H1 (cell line): ENCODE results near the gene ZNF888. TPM values are rescaled to one million over a fixed set of nuclear protein-coding genes. Genes with fewer than 3 reads are reported as not detected.

Source experiments
- BCL11A ChIP-seq, 2 experiments: IDR thresholded peaks; one replicate each; pipeline ENCODE4 v1.6.1; 2011; ENCODE audit warnings: low read depth in 2 of 2, low read length in 2 of 2, mild to moderate bottlenecking in 2 of 2
- BRCA1 ChIP-seq: IDR thresholded peaks from 2 replicates; pipeline ENCODE4 v1.6.1; 2012; ENCODE audit warnings: low read depth, low read length, improper control_type of control experiment
- CBX8 ChIP-seq: fragments of 300-800, 300-1000 bp; sonication (generic); IDR thresholded peaks from 2 replicates; pipeline ENCODE4 v1.7.1; 2016; ENCODE audit warnings: low read depth, low read length, borderline replicate concordance
- CHD1 ChIP-seq: IDR thresholded peaks from 2 replicates; pipeline ENCODE4 v1.6.1; 2012; ENCODE audit warnings: low read depth, low read length, improper control_type of control experiment
- CREB1 ChIP-seq: IDR thresholded peaks from 2 replicates; pipeline ENCODE4 v1.6.1; 2012; ENCODE audit warnings: inconsistent platforms
- GTF2F1 ChIP-seq: IDR thresholded peaks from 2 replicates; pipeline ENCODE4 v1.6.1; 2012; ENCODE audit warnings: low read depth, low read length, improper control_type of control experiment, borderline replicate concordance
- KDM5A ChIP-seq: fragments of 200-600 bp; IDR thresholded peaks from 2 replicates; pipeline ENCODE4 v1.7.1; 2012; ENCODE audit warnings: mild to moderate bottlenecking, low read length, inconsistent platforms, mixed read lengths
- SIN3A ChIP-seq, 2 experiments: IDR thresholded peaks in 1 of 2; conservative IDR thresholded peaks in 1 of 2; 2 replicates each; pipeline ENCODE4 v1.6.1; 2011 to 2012; ENCODE audit warnings: low read length in 2 of 2, improper control_type of control experiment in 1 of 2, low read depth in 1 of 2, mild to moderate bottlenecking in 1 of 2
- SRF ChIP-seq: IDR thresholded peaks from 2 replicates; pipeline ENCODE4 v1.6.1; 2011; ENCODE audit warnings: mild to moderate bottlenecking, low read depth, low read length, moderate library complexity
- SUZ12 ChIP-seq: fragments of 200-600 bp; sonication (generic); IDR thresholded peaks from 2 replicates; pipeline ENCODE4 v1.6.1; 2012; ENCODE audit warnings: mild to moderate bottlenecking, inconsistent platforms, low read length, moderate library complexity, mixed read lengths
- TAF1 ChIP-seq: IDR thresholded peaks from 2 replicates; pipeline ENCODE4 v1.6.1; 2011; ENCODE audit warnings: mild to moderate bottlenecking, low read depth, low read length
- TCF12 ChIP-seq: IDR thresholded peaks from 2 replicates; pipeline ENCODE4 v1.6.1; 2011; ENCODE audit warnings: low read depth, mild to moderate bottlenecking, low read length
- polyA plus RNA-seq, 7 experiments: library from polyadenylated mRNA; depleted of rRNA in 3 of 7; stranded (reverse) in 5 of 7; unstranded in 2 of 7; fragments of >200 nt in 5 of 7; fragments of 200-250 nt in 2 of 7; gene quantifications; 1 replicate in 5 of 7; 2 replicates in 1 of 7; 4 replicates in 1 of 7; pipeline versions ENCODE4 v1.2.1 to v1.2.3, GENCODE V29; 2011 to 2013; ENCODE audit warnings: missing spikeins in 2 of 7, mixed read lengths in 2 of 7
- total RNA-seq: library from RNA; stranded (reverse); fragmentation: NEBNext Ultra II Directional; extraction: Animal tissue kit (Norgen Biotek cat#: 25700); gene quantifications from 2 replicates; pipeline ENCODE4 v1.2.1, GENCODE V29; 2021
- TF ChIP-seq, protein P1 (sequence below): fragments of 300-600 bp; sonication (generic); IDR thresholded peaks from 2 replicates; pipeline ENCODE4 v1.7.1; 2012; ENCODE audit warnings: low read length, moderate library complexity, mild to moderate bottlenecking, inconsistent platforms; ENCODE audit not compliant: insufficient replicate concordance

Gene ZNF888
- total and polyA plus RNA-seq, 2 of the 8 experiments (the other 6 are each of a cell fraction or from before 2014, with no cell fraction given) = 1.1 to 8.6 TPM

DNA sequence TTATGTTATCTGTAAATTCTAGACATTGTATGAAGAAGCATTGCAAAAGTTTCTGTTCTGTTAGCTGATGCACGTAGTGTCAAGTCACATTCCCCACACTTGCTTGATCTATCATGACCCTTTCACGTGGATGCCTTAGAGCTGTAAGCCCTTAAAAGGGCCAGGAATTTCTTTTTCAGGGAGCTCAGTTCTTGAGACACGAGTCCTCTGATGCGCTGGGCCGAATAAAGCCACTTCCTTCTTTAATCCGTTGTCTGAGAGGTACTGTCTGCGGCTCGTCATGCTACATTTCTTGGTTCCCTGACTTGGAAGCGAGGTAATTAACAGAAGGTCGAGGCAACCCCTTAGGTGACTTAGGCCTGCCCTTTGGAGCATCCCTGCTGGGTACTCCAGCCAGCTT lies 33.7 kb upstream of the ZNF888 start (continued):
- TF ChIP-seq, protein P1, sequence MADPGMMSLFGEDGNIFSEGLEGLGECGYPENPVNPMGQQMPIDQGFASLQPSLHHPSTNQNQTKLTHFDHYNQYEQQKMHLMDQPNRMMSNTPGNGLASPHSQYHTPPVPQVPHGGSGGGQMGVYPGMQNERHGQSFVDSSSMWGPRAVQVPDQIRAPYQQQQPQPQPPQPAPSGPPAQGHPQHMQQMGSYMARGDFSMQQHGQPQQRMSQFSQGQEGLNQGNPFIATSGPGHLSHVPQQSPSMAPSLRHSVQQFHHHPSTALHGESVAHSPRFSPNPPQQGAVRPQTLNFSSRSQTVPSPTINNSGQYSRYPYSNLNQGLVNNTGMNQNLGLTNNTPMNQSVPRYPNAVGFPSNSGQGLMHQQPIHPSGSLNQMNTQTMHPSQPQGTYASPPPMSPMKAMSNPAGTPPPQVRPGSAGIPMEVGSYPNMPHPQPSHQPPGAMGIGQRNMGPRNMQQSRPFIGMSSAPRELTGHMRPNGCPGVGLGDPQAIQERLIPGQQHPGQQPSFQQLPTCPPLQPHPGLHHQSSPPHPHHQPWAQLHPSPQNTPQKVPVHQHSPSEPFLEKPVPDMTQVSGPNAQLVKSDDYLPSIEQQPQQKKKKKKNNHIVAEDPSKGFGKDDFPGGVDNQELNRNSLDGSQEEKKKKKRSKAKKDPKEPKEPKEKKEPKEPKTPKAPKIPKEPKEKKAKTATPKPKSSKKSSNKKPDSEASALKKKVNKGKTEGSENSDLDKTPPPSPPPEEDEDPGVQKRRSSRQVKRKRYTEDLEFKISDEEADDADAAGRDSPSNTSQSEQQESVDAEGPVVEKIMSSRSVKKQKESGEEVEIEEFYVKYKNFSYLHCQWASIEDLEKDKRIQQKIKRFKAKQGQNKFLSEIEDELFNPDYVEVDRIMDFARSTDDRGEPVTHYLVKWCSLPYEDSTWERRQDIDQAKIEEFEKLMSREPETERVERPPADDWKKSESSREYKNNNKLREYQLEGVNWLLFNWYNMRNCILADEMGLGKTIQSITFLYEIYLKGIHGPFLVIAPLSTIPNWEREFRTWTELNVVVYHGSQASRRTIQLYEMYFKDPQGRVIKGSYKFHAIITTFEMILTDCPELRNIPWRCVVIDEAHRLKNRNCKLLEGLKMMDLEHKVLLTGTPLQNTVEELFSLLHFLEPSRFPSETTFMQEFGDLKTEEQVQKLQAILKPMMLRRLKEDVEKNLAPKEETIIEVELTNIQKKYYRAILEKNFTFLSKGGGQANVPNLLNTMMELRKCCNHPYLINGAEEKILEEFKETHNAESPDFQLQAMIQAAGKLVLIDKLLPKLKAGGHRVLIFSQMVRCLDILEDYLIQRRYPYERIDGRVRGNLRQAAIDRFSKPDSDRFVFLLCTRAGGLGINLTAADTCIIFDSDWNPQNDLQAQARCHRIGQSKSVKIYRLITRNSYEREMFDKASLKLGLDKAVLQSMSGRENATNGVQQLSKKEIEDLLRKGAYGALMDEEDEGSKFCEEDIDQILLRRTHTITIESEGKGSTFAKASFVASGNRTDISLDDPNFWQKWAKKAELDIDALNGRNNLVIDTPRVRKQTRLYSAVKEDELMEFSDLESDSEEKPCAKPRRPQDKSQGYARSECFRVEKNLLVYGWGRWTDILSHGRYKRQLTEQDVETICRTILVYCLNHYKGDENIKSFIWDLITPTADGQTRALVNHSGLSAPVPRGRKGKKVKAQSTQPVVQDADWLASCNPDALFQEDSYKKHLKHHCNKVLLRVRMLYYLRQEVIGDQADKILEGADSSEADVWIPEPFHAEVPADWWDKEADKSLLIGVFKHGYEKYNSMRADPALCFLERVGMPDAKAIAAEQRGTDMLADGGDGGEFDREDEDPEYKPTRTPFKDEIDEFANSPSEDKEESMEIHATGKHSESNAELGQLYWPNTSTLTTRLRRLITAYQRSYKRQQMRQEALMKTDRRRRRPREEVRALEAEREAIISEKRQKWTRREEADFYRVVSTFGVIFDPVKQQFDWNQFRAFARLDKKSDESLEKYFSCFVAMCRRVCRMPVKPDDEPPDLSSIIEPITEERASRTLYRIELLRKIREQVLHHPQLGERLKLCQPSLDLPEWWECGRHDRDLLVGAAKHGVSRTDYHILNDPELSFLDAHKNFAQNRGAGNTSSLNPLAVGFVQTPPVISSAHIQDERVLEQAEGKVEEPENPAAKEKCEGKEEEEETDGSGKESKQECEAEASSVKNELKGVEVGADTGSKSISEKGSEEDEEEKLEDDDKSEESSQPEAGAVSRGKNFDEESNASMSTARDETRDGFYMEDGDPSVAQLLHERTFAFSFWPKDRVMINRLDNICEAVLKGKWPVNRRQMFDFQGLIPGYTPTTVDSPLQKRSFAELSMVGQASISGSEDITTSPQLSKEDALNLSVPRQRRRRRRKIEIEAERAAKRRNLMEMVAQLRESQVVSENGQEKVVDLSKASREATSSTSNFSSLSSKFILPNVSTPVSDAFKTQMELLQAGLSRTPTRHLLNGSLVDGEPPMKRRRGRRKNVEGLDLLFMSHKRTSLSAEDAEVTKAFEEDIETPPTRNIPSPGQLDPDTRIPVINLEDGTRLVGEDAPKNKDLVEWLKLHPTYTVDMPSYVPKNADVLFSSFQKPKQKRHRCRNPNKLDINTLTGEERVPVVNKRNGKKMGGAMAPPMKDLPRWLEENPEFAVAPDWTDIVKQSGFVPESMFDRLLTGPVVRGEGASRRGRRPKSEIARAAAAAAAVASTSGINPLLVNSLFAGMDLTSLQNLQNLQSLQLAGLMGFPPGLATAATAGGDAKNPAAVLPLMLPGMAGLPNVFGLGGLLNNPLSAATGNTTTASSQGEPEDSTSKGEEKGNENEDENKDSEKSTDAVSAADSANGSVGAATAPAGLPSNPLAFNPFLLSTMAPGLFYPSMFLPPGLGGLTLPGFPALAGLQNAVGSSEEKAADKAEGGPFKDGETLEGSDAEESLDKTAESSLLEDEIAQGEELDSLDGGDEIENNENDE = no peak
- no peak for TF ChIP-seq KDM5A
- no peak for TF ChIP-seq CREB1
- no peak for TF ChIP-seq GTF2F1
- no peak for TF ChIP-seq TCF12
- TF ChIP-seq SIN3A (conservative IDR thresholded peaks at IDR 0.05 in 1 of 2, IDR thresholded peaks at IDR 0.05 in 1 of 2; ENCODE audit: low read depth in 1 of 2, low read length in 2 of 2) = no peak
- no peak for TF ChIP-seq BCL11A (IDR thresholded peaks at IDR 0.05; ENCODE audit: low read depth in 2 of 2, low read length in 2 of 2)
- TF ChIP-seq CBX8 = no peak
- TF ChIP-seq SUZ12 = no peak
- TF ChIP-seq BRCA1 = no peak
- no peak for TF ChIP-seq SRF
- no peak for TF ChIP-seq CHD1
- TF ChIP-seq TAF1 = no peak
